GM19467 (cell line): ENCODE data around the gene PGK1.

Source experiments
- ATAC-seq: cut with Tn5 transposase; IDR thresholded peaks from one replicate; pipeline ENCODE4 v1.9.1; 2021; ENCODE audit warnings: mild to moderate bottlenecking, moderate library complexity; ENCODE audit not compliant: unreplicated experiment

The PGK1 gene

GRCh38 chrX:78165425-78165824 is 61.4 kb downstream of the PGK1 start:
- ATAC-seq: no peak

DNA sequence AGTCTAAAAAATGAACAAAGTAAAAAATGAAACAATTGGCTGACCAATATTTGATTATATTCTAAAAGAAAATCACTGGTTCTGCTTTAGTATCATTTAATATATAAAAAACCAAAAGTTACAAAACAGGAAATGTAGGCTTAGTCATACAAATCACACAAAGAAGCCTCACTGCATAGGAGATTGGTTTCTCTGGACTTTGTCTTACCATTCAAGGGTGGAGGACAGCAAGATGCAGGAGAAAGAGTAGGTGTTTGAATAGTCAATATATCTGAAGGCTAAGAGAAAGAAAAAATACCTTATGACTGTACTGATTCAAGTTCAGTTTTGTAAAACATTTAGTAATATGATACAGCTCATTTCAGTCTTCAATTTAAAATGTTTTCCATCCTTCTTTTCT is 64.0 kb downstream of the PGK1 start:
- no peak for ATAC-seq
